CD14-positive monocyte (primary cell): ENCODE measurements around the gene CNOT2. TPM values are rescaled to one million over a fixed set of nuclear protein-coding genes. Genes with fewer than 3 reads are reported as not detected.

Source experiments
- DNase-seq, 3 donors: peaks; one replicate each; pipeline ENCODE4 v3.0.0-alpha.2; 2011 to 2022
- H2AFZ ChIP-seq: 2 replicates; pipeline ENCODE4 v1.6.0; 2012; ENCODE audit warnings: mild to moderate bottlenecking, low read depth, low read length, inconsistent platforms; ENCODE audit not compliant: insufficient read depth, poor library complexity, severe bottlenecking
- H3K27ac ChIP-seq, 2 donors: 1 replicate in 1 of 2; 2 replicates in 1 of 2; pipeline ENCODE4 v1.5.1; 2012 to 2013; ENCODE audit warnings: low read length in 2 of 2, control low read depth in 1 of 2, inconsistent platforms in 1 of 2, low read depth in 1 of 2, mild to moderate bottlenecking in 1 of 2
- H3K27me3 ChIP-seq, 2 donors: one replicate each; pipeline versions ENCODE4 v1.6.0 to v1.6.1; 2011 to 2013; ENCODE audit warnings: low read length in 2 of 2; ENCODE audit not compliant: control insufficient read depth in 2 of 2, insufficient read depth in 2 of 2
- H3K36me3 ChIP-seq, 2 donors: replicated peaks in 1 of 2; 1 replicate in 1 of 2; 2 replicates in 1 of 2; pipeline versions ENCODE4 v1.5.1 to v1.6.1; 2012 to 2013; ENCODE audit warnings: low read length in 2 of 2, control low read depth in 1 of 2, inconsistent platforms in 1 of 2, mild to moderate bottlenecking in 1 of 2; ENCODE audit not compliant: insufficient read depth in 2 of 2, control insufficient read depth in 1 of 2
- H3K4me1 ChIP-seq, 2 donors: 1 replicate in 1 of 2; 2 replicates in 1 of 2; pipeline versions ENCODE4 v1.5.1 to v1.6.1; 2012 to 2013; ENCODE audit warnings: low read length in 2 of 2, control low read depth in 1 of 2, inconsistent platforms in 1 of 2, mild to moderate bottlenecking in 1 of 2, moderate library complexity in 1 of 2; ENCODE audit not compliant: insufficient read depth in 2 of 2, control insufficient read depth in 1 of 2
- H3K4me2 ChIP-seq: replicated peaks from 2 replicates; pipeline ENCODE3; 2012; ENCODE audit warnings: low read length, moderate library complexity, mild to moderate bottlenecking; ENCODE audit not compliant: poor library complexity, severe bottlenecking; ENCODE audit errors: extremely low read depth
- H3K4me3 ChIP-seq, 3 experiments: fragments of 200-600 bp in 1 of 3; sonication (generic) in 1 of 3; replicated peaks in 1 of 3; 1 replicate in 2 of 3; 2 replicates in 1 of 3; pipeline ENCODE4 v1.5.1; 2011 to 2013; ENCODE audit warnings: low read length in 3 of 3, mild to moderate bottlenecking in 3 of 3, control low read depth in 2 of 3, low read depth in 2 of 3, inconsistent platforms in 1 of 3, moderate library complexity in 1 of 3
- H3K79me2 ChIP-seq: 2 replicates; pipeline ENCODE4 v1.6.0; 2012; ENCODE audit warnings: mild to moderate bottlenecking, control low read depth, inconsistent platforms, low read length, moderate library complexity; ENCODE audit not compliant: insufficient read depth
- H3K9ac ChIP-seq: 2 replicates; pipeline ENCODE4 v1.6.0; 2017; ENCODE audit warnings: low read length, mild to moderate bottlenecking; ENCODE audit not compliant: insufficient read depth, poor library complexity, severe bottlenecking
- H3K9me3 ChIP-seq, 2 donors: replicated peaks in 1 of 2; 1 replicate in 1 of 2; 2 replicates in 1 of 2; pipeline versions ENCODE4 v1.5.1 to v1.6.1; 2012 to 2013; ENCODE audit warnings: low read length in 2 of 2, control low read depth in 1 of 2; ENCODE audit not compliant: control insufficient read depth in 1 of 2, insufficient read depth in 1 of 2
- H4K20me1 ChIP-seq: 2 replicates; pipeline ENCODE4 v1.6.0; 2012; ENCODE audit warnings: mild to moderate bottlenecking, low read length, control low read depth, moderate library complexity; ENCODE audit not compliant: insufficient read depth
- H3K27ac Mint-ChIP-seq, 7 donors: one replicate each; pipeline ENCODE4 v1.8.0; 2020; ENCODE audit warnings: mild to moderate bottlenecking in 7 of 7, mixed read lengths in 7 of 7, moderate library complexity in 6 of 7, inconsistent platforms in 2 of 7
- H3K27me3 Mint-ChIP-seq, 3 donors: one replicate each; pipeline ENCODE4 v1.8.0; 2021 to 2022; ENCODE audit warnings: low read depth in 3 of 3, mild to moderate bottlenecking in 3 of 3, mixed read lengths in 3 of 3, moderate library complexity in 3 of 3, inconsistent platforms in 1 of 3
- H3K36me3 Mint-ChIP-seq, 2 donors: one replicate each; pipeline ENCODE4 v1.8.0; 2020; ENCODE audit warnings: mixed read lengths in 2 of 2, inconsistent platforms in 1 of 2, mild to moderate bottlenecking in 1 of 2
- H3K4me1 Mint-ChIP-seq: one replicate; pipeline ENCODE4 v1.8.0; 2020; ENCODE audit warnings: mild to moderate bottlenecking, mixed read lengths
- H3K4me3 Mint-ChIP-seq, 2 donors: one replicate each; pipeline ENCODE4 v1.8.0; 2020; ENCODE audit warnings: mild to moderate bottlenecking in 2 of 2, mixed read lengths in 2 of 2, moderate library complexity in 1 of 2
- H3K9me3 Mint-ChIP-seq, 7 donors: one replicate each; pipeline ENCODE4 v1.8.0; 2020 to 2022; ENCODE audit warnings: mixed read lengths in 7 of 7, mild to moderate bottlenecking in 6 of 7, moderate library complexity in 6 of 7, inconsistent platforms in 2 of 7
- CTCF ChIP-seq: fragments of 200-600 bp; IDR thresholded peaks from one replicate; pipeline ENCODE4 v1.8.0; 2022; ENCODE audit warnings: antibody characterized with exemption, mild to moderate bottlenecking
- WGBS: methylation state at CpG from one replicate; pipeline ENCODE4 v1.1.5; 2013; ENCODE audit warnings: missing lambda C conversion rate; ENCODE audit not compliant: insufficient coverage; 5-methylcytosine and 5-hydroxymethylcytosine counted together
- intact Hi-C, 2 donors: fragments of 100-400 bp; cut with micrococcal nuclease; formaldehyde crosslinking; loops; one replicate each; pipeline versions ENCODE4 v1.15.0 to v1.15.1; 2023
- polyA plus RNA-seq, 3 donors: library from polyadenylated mRNA; depleted of rRNA in 1 of 3; unstranded in 2 of 3; stranded (reverse) in 1 of 3; fragments of 300-500 nt in 2 of 3; fragments of >200 nt in 1 of 3; fragmentation: Illumina TruSeq in 2 of 3; gene quantifications; 1 replicate in 2 of 3; 2 replicates in 1 of 3; pipeline ENCODE4 v1.2.3, GENCODE V29; 2012 to 2021

CNOT2 gene
- polyA plus RNA-seq, 3 donors, result 49.8 to 77.2 (median 72.7) TPM

GRCh38 chr12:70383886-70384285, 140.7 kb downstream of the CNOT2 start:
- H3K27me3 Mint-ChIP-seq, result no peaks in the 10 kb centered on the region
- 100% methylated on average over 2 of the region's 3 CpGs for WGBS
- no peaks in the 10 kb centered on the region for H3K4me1 ChIP-seq
- H3K27ac Mint-ChIP-seq, result no peak overlapping the region
- no peaks in the 10 kb centered on the region for H3K36me3 ChIP-seq
- H3K9ac ChIP-seq, result no peak overlapping the region
- no peak overlapping the region for H3K4me2 ChIP-seq
- H3K9me3 ChIP-seq, result peaks cover 0 to 3% of the 10 kb centered on the region in 2 donors
- no peaks in the 10 kb centered on the region for H3K79me2 ChIP-seq
- H2AFZ ChIP-seq, result no peak overlapping the region
- H3K27ac ChIP-seq, result no peak overlapping the region
- DNase-seq, result no peak
- TF ChIP-seq CTCF, result no peak
- H4K20me1 ChIP-seq, result no peaks in the 10 kb centered on the region
- peaks cover 0 to 11% (median 4%) of the 10 kb centered on the region in 7 donors for H3K9me3 Mint-ChIP-seq
- H3K36me3 Mint-ChIP-seq, result no peaks in the 10 kb centered on the region
- no peak overlapping the region for H3K4me3 ChIP-seq
- intact Hi-C loops, result no loop called here
- H3K4me3 Mint-ChIP-seq, result no peak overlapping the region
- no peaks in the 10 kb centered on the region for H3K27me3 ChIP-seq
- H3K4me1 Mint-ChIP-seq, result no peaks in the 10 kb centered on the region

GRCh38 chr12:70386771-70387170, 143.5 kb downstream of the CNOT2 start:
- H3K9me3 ChIP-seq, result peaks cover 6 to 11% of the 10 kb centered on the region in 2 donors
- intact Hi-C loops, result no loop called here
- Mint-ChIP-seq H3K36me3 (no peaks in the 10 kb centered on the region), H3K9me3 (peaks cover 5 to 10% (median 9%) of the 10 kb centered on the region in 7 donors), H3K27ac (no peak overlapping the region), H3K4me1 (no peaks in the 10 kb centered on the region), H3K4me3 (no peak overlapping the region), H3K27me3 (peaks cover 0 to 2% (median 1%) of the 10 kb centered on the region in 3 donors)
- H2AFZ ChIP-seq, result no peak overlapping the region
- H3K27me3 ChIP-seq, result no peaks in the 10 kb centered on the region
- H4K20me1 ChIP-seq, result no peaks in the 10 kb centered on the region
- no peaks in the 10 kb centered on the region for H3K36me3 ChIP-seq
- H3K9ac ChIP-seq, result no peak overlapping the region
- no peaks in the 10 kb centered on the region for H3K4me1 ChIP-seq
- no peak overlapping the region for H3K4me2 ChIP-seq
- WGBS, result no CpG with 5 or more reads among the region's 1 CpG
- no peak for DNase-seq
- H3K4me3 ChIP-seq, result no peak overlapping the region
- H3K79me2 ChIP-seq, result no peaks in the 10 kb centered on the region
- no peak for TF ChIP-seq CTCF
- no peak overlapping the region for H3K27ac ChIP-seq
